ENCODE data around the gene SLC22A31.
A peak's percentile ranks its signal among the peaks of the same experiment; 100 is the strongest.

Gene SLC22A31

GRCh38 chr16:89171216-89172170 lies 28.8 kb downstream of the SLC22A31 start, which contains the start of gene CDH15:
TSS of gene CDH15 (plus strand) at chr16:89171748. CDS start at chr16:89171832, 84 bp downstream.
- no peak for TF ChIP-seq EZH2phosphoT487 (IDR thresholded peaks at IDR 0.05; ENCODE audit: low read depth)
- no peak for TF ChIP-seq CTCF (IDR thresholded peaks at IDR 0.05; ENCODE audit: low read depth, low read length)
- H2AFZ ChIP-seq (ENCODE audit: low read depth, low read length), result peak within 1 kb of the TSS; percentile 86
- peaks cover 33% of the 10 kb centered on the region for H3K4me1 ChIP-seq (ENCODE audit: low read length)
- H3K9ac ChIP-seq (ENCODE audit: low read length), result peak within 1 kb of the TSS; percentile 42; the same call in 1 of the 2 replicates
- H4K20me1 ChIP-seq (ENCODE audit: insufficient read depth, low read length), result no peaks in the 10 kb centered on the region; the same call in 1 of the 2 replicates
- H3K27me3 ChIP-seq (ENCODE audit: low read depth, low read length), result peaks cover 45% of the 10 kb centered on the region
- no peaks in the 10 kb centered on the region for H3K9me3 ChIP-seq (ENCODE audit: insufficient read depth, low read length)
- no peak within 1 kb of the TSS for H3K27ac ChIP-seq (ENCODE audit: low read length)
- H3K4me2 ChIP-seq (ENCODE audit: low read length), result peak within 1 kb of the TSS; percentile 99
- no peaks in the 10 kb centered on the region for H3K79me2 ChIP-seq (ENCODE audit: low read length)
- H3K4me3 ChIP-seq (ENCODE audit: low read length), result peak within 1 kb of the TSS; percentile 78
- no peaks in the 10 kb centered on the region for H3K36me3 ChIP-seq (replicated peaks; ENCODE audit: low read depth, low read length)

GRCh38 chr16:89170346-89171215 lies 29.8 kb downstream of the SLC22A31 start:
- H3K27me3 ChIP-seq (ENCODE audit: low read depth, low read length), result peaks cover 45% of the 10 kb centered on the region
- H2AFZ ChIP-seq (ENCODE audit: low read depth, low read length), result peak overlapping the region; percentile 86
- H3K9me3 ChIP-seq (ENCODE audit: insufficient read depth, low read length), result no peaks in the 10 kb centered on the region
- no peak overlapping the region for H3K27ac ChIP-seq (ENCODE audit: low read length)
- no peaks in the 10 kb centered on the region; the same call in 1 of the 2 replicates for H4K20me1 ChIP-seq (ENCODE audit: insufficient read depth, low read length)
- peak overlapping the region; percentile 78 for H3K4me3 ChIP-seq (ENCODE audit: low read length)
- H3K79me2 ChIP-seq (ENCODE audit: low read length), result no peaks in the 10 kb centered on the region
- no peak for TF ChIP-seq EZH2phosphoT487 (IDR thresholded peaks at IDR 0.05; ENCODE audit: low read depth)
- 0 out of 2 replicates have a peak, but pooled peaks have one; percentile 10 for TF ChIP-seq CTCF (IDR thresholded peaks at IDR 0.05; ENCODE audit: low read depth, low read length)
- peak overlapping the region; percentile 42; the same call in 1 of the 2 replicates for H3K9ac ChIP-seq (ENCODE audit: low read length)
- peaks cover 33% of the 10 kb centered on the region for H3K4me1 ChIP-seq (ENCODE audit: low read length)
- peak overlapping the region; percentile 99 for H3K4me2 ChIP-seq (ENCODE audit: low read length)
- H3K36me3 ChIP-seq (replicated peaks; ENCODE audit: low read depth, low read length), result no peaks in the 10 kb centered on the region

GRCh38 chr16:89169778-89170177 lies 30.6 kb downstream of the SLC22A31 start:
- peaks cover 45% of the 10 kb centered on the region for H3K27me3 ChIP-seq (ENCODE audit: low read depth, low read length)
- H3K9ac ChIP-seq (ENCODE audit: low read length), result no peak overlapping the region
- no peak overlapping the region for H2AFZ ChIP-seq (ENCODE audit: low read depth, low read length)
- peaks cover 33% of the 10 kb centered on the region for H3K4me1 ChIP-seq (ENCODE audit: low read length)
- H3K4me2 ChIP-seq (ENCODE audit: low read length), result peak overlapping the region; percentile 99; the same call in 1 of the 2 replicates
- H4K20me1 ChIP-seq (ENCODE audit: insufficient read depth, low read length), result no peaks in the 10 kb centered on the region; the same call in 1 of the 2 replicates
- no peaks in the 10 kb centered on the region for H3K36me3 ChIP-seq (replicated peaks; ENCODE audit: low read depth, low read length)
- H3K27ac ChIP-seq (ENCODE audit: low read length), result no peak overlapping the region
- no peak for TF ChIP-seq CTCF (IDR thresholded peaks at IDR 0.05; ENCODE audit: low read depth, low read length)
- TF ChIP-seq EZH2phosphoT487 (IDR thresholded peaks at IDR 0.05; ENCODE audit: low read depth), result no peak
- no peaks in the 10 kb centered on the region for H3K9me3 ChIP-seq (ENCODE audit: insufficient read depth, low read length)
- H3K79me2 ChIP-seq (ENCODE audit: low read length), result no peaks in the 10 kb centered on the region
- no peak overlapping the region for H3K4me3 ChIP-seq (ENCODE audit: low read length)
